Measurements from ENCODE around the gene PLIN1.

DNA sequence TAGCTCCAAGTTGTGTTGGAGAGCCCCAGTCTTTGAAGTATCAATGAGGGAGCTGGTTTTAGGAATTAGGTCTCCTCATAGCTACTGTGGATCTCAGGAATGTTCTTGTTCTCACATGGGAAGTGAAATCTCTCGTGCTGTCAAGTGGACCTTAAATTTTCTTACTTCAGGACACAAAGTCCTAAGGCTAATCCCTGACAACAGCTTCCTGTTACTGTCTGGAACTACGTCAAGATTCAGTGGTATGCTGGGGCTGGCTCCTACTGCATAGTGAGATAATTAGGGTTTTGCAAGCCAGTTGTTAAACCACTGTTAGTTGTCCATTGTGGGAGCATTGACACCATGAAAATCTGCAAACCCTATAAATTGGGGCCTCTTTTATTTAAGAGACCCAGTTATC lies 49.1 kb upstream of the PLIN1 start:
- TF ChIP-seq, protein P1, sequence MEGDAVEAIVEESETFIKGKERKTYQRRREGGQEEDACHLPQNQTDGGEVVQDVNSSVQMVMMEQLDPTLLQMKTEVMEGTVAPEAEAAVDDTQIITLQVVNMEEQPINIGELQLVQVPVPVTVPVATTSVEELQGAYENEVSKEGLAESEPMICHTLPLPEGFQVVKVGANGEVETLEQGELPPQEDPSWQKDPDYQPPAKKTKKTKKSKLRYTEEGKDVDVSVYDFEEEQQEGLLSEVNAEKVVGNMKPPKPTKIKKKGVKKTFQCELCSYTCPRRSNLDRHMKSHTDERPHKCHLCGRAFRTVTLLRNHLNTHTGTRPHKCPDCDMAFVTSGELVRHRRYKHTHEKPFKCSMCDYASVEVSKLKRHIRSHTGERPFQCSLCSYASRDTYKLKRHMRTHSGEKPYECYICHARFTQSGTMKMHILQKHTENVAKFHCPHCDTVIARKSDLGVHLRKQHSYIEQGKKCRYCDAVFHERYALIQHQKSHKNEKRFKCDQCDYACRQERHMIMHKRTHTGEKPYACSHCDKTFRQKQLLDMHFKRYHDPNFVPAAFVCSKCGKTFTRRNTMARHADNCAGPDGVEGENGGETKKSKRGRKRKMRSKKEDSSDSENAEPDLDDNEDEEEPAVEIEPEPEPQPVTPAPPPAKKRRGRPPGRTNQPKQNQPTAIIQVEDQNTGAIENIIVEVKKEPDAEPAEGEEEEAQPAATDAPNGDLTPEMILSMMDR (IDR thresholded peaks at IDR 0.05): no peak
- TF ChIP-seq POLR2A (IDR thresholded peaks at IDR 0.05) (no peak), EP300 (IDR thresholded peaks at IDR 0.05) (peak; percentile 27 to 66)

Measured in tibial nerve (tissue), 4 donors.